DOHH2 (cell line): ENCODE data around the gene SYK.

Experiments
- H3F3A ChIP-seq: fragments of 200-600 bp; sonication (generic), shearing (Covaris generic); 2 replicates; pipeline ENCODE4 v1.6.0; 2016; ENCODE audit warnings: antibody characterized with exemption, mild to moderate bottlenecking; ENCODE audit not compliant: control insufficient read depth, insufficient read depth
- H3K27ac ChIP-seq: fragments of 200-600 bp; sonication (generic); 2 replicates; pipeline ENCODE4 v1.5.1; 2014; ENCODE audit warnings: low read depth, mild to moderate bottlenecking, low read length, moderate library complexity
- H3K27me3 ChIP-seq: fragments of 200-600 bp; sonication (generic); 2 replicates; pipeline ENCODE4 v1.6.1; 2014; ENCODE audit warnings: mild to moderate bottlenecking, low read length, mixed read lengths; ENCODE audit not compliant: control insufficient read depth
- H3K36me3 ChIP-seq: fragments of 200-600 bp; sonication (generic); 2 replicates; pipeline ENCODE4 v1.6.1; 2014; ENCODE audit warnings: mild to moderate bottlenecking, low read length, moderate library complexity, mixed read lengths; ENCODE audit not compliant: control insufficient read depth
- H3K4me1 ChIP-seq: fragments of 200-600 bp; sonication (generic); 2 replicates; pipeline ENCODE4 v1.6.1; 2014; ENCODE audit warnings: mild to moderate bottlenecking, low read length, mixed read lengths; ENCODE audit not compliant: control insufficient read depth
- H3K4me2 ChIP-seq: fragments of 200-600 bp; sonication (generic); 2 replicates; pipeline ENCODE4 v1.6.0; 2014; ENCODE audit warnings: mild to moderate bottlenecking, low read length, moderate library complexity
- H3K4me3 ChIP-seq: fragments of 200-600 bp; sonication (generic); 2 replicates; pipeline ENCODE4 v1.5.1; 2014; ENCODE audit warnings: mild to moderate bottlenecking, low read length, mixed read lengths
- H3K79me2 ChIP-seq: fragments of 200-600 bp; sonication (generic); 2 replicates; pipeline ENCODE4 v1.6.1; 2014; ENCODE audit warnings: mild to moderate bottlenecking, low read length, mixed read lengths; ENCODE audit not compliant: control insufficient read depth
- H3K9me2 ChIP-seq: fragments of 200-600 bp; sonication (generic); replicated peaks from 2 replicates; pipeline ENCODE4 v1.6.1; 2014; ENCODE audit warnings: mild to moderate bottlenecking, low read length, mixed read lengths; ENCODE audit not compliant: control insufficient read depth
- H3K9me3 ChIP-seq: fragments of 200-600 bp; sonication (generic); 2 replicates; pipeline ENCODE4 v1.6.1; 2014; ENCODE audit warnings: antibody characterized with exemption, low read length, mixed read lengths; ENCODE audit not compliant: control insufficient read depth, insufficient read depth
- H4K20me1 ChIP-seq: fragments of 200-600 bp; sonication (generic); 2 replicates; pipeline ENCODE4 v1.6.0; 2014; ENCODE audit warnings: low read depth, mild to moderate bottlenecking, antibody characterized with exemption, low read length, moderate library complexity; ENCODE audit not compliant: control insufficient read depth, insufficient read depth
- EZH2phosphoT487 ChIP-seq: fragments of 200-600 bp; sonication (generic); IDR thresholded peaks from 2 replicates; pipeline ENCODE4 v1.6.1; 2017; ENCODE audit warnings: borderline replicate concordance, mild to moderate bottlenecking, antibody characterized with exemption, low read length, moderate library complexity, mixed read lengths
- TF ChIP-seq, protein P1 (sequence below): fragments of 200-600 bp; sonication (generic); IDR thresholded peaks from one replicate; pipeline ENCODE4 v1.5.1; 2014; ENCODE audit warnings: antibody characterized with exemption, mild to moderate bottlenecking, low read depth, low read length; ENCODE audit not compliant: poor library complexity, severe bottlenecking

Gene SYK

GRCh38 chr9:90873422-90873821 is 71.8 kb downstream of the SYK start:
- TF ChIP-seq, protein P1, sequence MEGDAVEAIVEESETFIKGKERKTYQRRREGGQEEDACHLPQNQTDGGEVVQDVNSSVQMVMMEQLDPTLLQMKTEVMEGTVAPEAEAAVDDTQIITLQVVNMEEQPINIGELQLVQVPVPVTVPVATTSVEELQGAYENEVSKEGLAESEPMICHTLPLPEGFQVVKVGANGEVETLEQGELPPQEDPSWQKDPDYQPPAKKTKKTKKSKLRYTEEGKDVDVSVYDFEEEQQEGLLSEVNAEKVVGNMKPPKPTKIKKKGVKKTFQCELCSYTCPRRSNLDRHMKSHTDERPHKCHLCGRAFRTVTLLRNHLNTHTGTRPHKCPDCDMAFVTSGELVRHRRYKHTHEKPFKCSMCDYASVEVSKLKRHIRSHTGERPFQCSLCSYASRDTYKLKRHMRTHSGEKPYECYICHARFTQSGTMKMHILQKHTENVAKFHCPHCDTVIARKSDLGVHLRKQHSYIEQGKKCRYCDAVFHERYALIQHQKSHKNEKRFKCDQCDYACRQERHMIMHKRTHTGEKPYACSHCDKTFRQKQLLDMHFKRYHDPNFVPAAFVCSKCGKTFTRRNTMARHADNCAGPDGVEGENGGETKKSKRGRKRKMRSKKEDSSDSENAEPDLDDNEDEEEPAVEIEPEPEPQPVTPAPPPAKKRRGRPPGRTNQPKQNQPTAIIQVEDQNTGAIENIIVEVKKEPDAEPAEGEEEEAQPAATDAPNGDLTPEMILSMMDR = no peak
- TF ChIP-seq EZH2phosphoT487 = no peak
- Histone ChIP-seq H3K4me1 (peaks cover 10% of the 10 kb centered on the region), H3K27ac (no peak overlapping the region), H3K79me2 (no peaks in the 10 kb centered on the region), H4K20me1 (no peaks in the 10 kb centered on the region), H3K9me2 (no peaks in the 10 kb centered on the region), H3K4me3 (no peak overlapping the region), H3K27me3 (no peaks in the 10 kb centered on the region), H3K36me3 (peaks cover 82% of the 10 kb centered on the region), H3K9me3 (no peaks in the 10 kb centered on the region), H3F3A (peaks cover 25% of the 10 kb centered on the region), H3K4me2 (no peak overlapping the region)

DNA sequence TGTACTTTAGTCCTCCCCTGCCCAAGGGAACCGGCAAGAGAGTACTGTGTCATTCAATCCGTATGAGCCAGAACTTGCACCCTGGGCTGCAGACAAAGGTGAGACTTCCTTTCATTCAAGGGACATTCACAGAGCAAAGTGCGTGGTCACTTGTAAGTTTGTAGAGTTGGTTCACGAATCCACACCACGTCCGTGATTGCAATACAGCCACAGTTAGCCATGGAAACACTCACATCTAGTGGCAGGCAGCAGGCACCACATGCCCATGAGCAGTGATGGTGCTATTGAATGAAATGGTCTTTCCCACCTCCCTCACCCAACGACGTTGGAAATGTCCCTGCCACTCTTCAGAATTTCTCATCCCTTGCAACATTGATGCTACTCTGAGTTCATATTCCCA is 72.6 kb downstream of the SYK start:
- no peak overlapping the region for H3K4me2 ChIP-seq
- H3K27me3 ChIP-seq = no peaks in the 10 kb centered on the region
- TF ChIP-seq, protein P1 = no peak
- TF ChIP-seq EZH2phosphoT487 = no peak
- no peak overlapping the region for H3K27ac ChIP-seq
- H4K20me1 ChIP-seq = no peaks in the 10 kb centered on the region
- H3F3A ChIP-seq = peaks cover 20% of the 10 kb centered on the region
- H3K36me3 ChIP-seq = peaks cover 85% of the 10 kb centered on the region
- H3K4me1 ChIP-seq = peaks cover 16% of the 10 kb centered on the region
- H3K79me2 ChIP-seq = no peaks in the 10 kb centered on the region
- H3K4me3 ChIP-seq = no peak overlapping the region
- H3K9me2 ChIP-seq = no peaks in the 10 kb centered on the region
- H3K9me3 ChIP-seq = no peaks in the 10 kb centered on the region

GRCh38 chr9:90878562-90878961 is 76.9 kb downstream of the SYK start:
- peaks cover 5% of the 10 kb centered on the region; the same call in 1 of the 2 replicates for H3K9me3 ChIP-seq
- H3K79me2 ChIP-seq = no peaks in the 10 kb centered on the region
- H3K27ac ChIP-seq = no peak overlapping the region
- H4K20me1 ChIP-seq = no peaks in the 10 kb centered on the region
- H3K36me3 ChIP-seq = peaks cover 95% of the 10 kb centered on the region
- H3F3A ChIP-seq = peaks cover 32% of the 10 kb centered on the region
- H3K9me2 ChIP-seq = no peaks in the 10 kb centered on the region
- H3K4me1 ChIP-seq = peaks cover 47% of the 10 kb centered on the region
- no peaks in the 10 kb centered on the region for H3K27me3 ChIP-seq
- TF ChIP-seq EZH2phosphoT487 = no peak
- TF ChIP-seq, protein P1 = no peak
- no peak overlapping the region for H3K4me2 ChIP-seq
- no peak overlapping the region for H3K4me3 ChIP-seq

- no peaks in the 10 kb centered on the region for H4K20me1 ChIP-seq
- no peaks in the 10 kb centered on the region for H3K9me2 ChIP-seq
- H3K4me2 ChIP-seq = peak overlapping the region; percentile 38; the same call in 1 of the 2 replicates
- peaks cover 42% of the 10 kb centered on the region for H3F3A ChIP-seq
- peak overlapping the region; percentile 50 for H3K27ac ChIP-seq
- no peak for TF ChIP-seq EZH2phosphoT487
- TF ChIP-seq, protein P1 = no peak
- no peaks in the 10 kb centered on the region for H3K79me2 ChIP-seq
- H3K27me3 ChIP-seq = no peaks in the 10 kb centered on the region
- peaks cover 47% of the 10 kb centered on the region for H3K4me1 ChIP-seq
- peaks cover 92% of the 10 kb centered on the region for H3K36me3 ChIP-seq
- H3K9me3 ChIP-seq = peaks cover 13% of the 10 kb centered on the region; the same call in 1 of the 2 replicates
- no peak overlapping the region for H3K4me3 ChIP-seq
These were observed 78.4 kb downstream of the SYK start for GRCh38 chr9:90880066-90880465.
